ENCODE data around the gene LEKR1.

- TF ChIP-seq CTCF (conservative IDR thresholded peaks at IDR 0.05; ENCODE audit: low read depth, low read length), result no peak
- no peak for TF ChIP-seq EZH2 (IDR thresholded peaks at IDR 0.05; ENCODE audit: borderline replicate concordance, low read depth, low read length, poor library complexity, severe bottlenecking)
Observed at GRCh38 chr3:156910022-156910421, 83.9 kb downstream of the LEKR1 start.

Data from A673 (cell line).